ENCODE measurements around the gene ZNF511.

DNA sequence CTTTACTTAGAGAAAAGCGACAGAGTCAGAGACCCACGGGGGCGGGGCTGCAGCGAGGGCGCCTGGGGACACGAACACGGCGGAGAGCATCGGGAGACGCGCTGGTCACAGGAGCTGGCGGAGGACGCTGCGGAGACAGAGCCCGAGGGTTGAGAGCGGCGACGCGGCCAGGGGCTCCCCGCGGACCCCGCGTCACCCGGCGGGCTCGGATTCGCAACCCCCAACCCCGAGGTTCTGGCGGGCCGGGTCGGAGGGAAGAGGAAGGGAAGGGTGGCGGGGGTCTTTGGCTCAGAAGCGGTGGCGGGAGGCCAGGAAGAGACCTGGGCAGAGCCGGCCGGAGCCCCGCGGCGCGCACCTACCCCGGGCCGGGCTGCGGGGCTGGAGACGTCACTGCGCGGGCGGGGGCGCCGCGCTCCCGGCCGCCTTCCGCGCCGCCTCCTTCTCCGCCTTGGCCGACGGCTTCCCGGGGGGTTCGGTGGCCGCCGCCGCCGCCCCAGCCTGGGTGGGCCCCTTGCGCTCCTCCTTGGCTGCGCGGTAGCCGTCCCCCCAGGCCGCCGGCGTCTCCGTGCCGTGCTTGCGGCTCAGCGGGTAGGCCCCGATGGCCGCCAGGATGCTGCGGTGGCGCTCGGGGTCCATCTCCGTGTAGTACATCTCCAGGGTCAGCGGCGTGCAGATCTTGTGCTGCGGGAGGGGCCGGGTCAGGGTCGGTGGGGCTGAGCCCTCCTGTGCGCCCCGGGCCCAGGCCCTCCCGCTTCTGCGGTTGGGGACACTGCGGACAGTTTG, 16.9 kb downstream of the ZNF511 start:
- TF ChIP-seq, protein P1, sequence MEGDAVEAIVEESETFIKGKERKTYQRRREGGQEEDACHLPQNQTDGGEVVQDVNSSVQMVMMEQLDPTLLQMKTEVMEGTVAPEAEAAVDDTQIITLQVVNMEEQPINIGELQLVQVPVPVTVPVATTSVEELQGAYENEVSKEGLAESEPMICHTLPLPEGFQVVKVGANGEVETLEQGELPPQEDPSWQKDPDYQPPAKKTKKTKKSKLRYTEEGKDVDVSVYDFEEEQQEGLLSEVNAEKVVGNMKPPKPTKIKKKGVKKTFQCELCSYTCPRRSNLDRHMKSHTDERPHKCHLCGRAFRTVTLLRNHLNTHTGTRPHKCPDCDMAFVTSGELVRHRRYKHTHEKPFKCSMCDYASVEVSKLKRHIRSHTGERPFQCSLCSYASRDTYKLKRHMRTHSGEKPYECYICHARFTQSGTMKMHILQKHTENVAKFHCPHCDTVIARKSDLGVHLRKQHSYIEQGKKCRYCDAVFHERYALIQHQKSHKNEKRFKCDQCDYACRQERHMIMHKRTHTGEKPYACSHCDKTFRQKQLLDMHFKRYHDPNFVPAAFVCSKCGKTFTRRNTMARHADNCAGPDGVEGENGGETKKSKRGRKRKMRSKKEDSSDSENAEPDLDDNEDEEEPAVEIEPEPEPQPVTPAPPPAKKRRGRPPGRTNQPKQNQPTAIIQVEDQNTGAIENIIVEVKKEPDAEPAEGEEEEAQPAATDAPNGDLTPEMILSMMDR (conservative IDR thresholded peaks at IDR 0.05; ENCODE audit: low read length), result no peak
- TF ChIP-seq EZH2phosphoT487 (IDR thresholded peaks at IDR 0.05; ENCODE audit: borderline replicate concordance, low read depth, low read length), result no peak

Measured in OCI-LY7 (cell line).